NCI-H82 treated with DMSO at 0.1 percent for 48 hours (cell line): ENCODE data around the gene MYO1H.

Source experiments
- DNase-seq: peaks from one replicate; lab custom pipeline; 2025; ENCODE audit not compliant: unreplicated experiment; lab: John Stamatoyannopoulos, UW

The MYO1H gene

DNA sequence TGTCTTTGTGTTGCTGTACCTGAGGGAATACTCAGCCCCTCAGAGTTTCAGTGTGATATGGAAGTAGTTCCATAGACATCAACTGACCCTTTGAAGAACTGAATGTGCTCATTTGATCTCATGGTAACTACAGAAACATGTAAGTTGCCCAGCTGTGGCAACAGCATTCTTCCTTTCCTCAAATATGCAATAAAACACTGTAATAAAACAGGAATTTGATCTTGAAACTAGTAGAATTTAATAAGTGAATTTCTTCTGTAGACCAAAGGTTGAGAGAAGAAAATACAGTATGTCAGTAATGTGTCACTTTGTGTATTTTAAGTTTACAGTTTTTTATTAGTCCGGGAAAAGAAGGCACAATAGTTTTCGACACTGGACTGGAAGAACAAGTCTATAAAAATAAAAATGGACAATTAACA is 97.5 kb downstream of the MYO1H start:
- DNase-seq, result no peak

DNA sequence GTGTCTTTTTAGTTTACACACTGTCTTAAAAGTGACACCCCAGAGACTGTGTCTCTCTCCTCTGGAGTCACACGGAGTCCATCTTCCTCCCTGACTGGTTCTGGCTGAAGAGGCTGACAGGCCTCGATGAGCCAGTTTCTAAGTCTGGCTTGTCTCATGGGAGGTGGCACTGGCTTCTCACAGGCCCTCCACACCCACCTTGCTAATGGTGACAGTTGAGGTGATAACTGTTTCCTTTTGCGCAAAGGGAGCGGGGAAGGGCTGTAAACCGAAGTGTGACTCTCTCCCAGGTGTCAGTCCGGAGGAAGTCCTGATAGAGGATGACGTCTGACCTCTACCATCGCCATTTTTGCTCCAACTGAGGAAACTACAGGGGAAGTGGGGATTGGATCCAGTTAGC is 99.2 kb downstream of the MYO1H start:
- DNase-seq, result no peak

DNA sequence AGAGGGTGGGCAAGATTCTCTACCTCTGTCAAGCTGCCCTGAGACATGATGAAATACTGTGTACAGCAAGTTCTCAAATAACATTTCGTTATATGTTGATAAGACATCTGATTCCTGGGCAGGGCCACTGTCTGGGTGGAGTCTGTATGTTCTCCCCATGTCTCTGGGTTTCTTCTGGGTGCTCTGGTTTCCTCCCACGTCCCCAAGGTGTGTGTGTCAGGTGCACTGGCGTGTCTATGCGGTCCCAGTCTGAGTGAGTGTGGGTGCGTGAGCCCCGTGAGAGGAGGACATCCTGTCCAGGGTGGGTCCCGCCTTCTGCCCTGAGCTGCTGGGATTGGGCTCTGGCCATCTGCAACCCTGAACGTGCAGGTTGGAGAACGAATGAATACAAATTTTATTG is 99.8 kb downstream of the MYO1H start:
- no peak for DNase-seq

DNA sequence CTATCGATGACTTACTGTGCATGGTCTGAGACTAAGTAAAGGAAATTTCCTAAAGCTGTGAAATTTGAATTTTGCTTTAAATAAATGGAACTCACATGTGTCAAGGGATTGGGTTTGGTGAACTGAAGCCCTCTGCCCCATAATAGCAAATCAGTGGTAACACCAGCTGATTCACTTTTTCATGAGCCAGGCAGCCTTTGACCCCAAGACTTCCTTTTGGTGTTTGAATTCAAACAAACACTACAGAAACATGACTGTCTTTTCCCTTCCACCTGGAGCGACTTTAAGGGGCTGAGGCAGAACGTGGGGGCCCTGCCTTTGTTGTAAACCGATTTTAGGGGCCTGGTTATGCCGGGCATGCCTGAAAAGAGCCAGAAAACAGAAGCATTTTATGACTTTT is 100.6 kb downstream of the MYO1H start:
- no peak for DNase-seq

DNA sequence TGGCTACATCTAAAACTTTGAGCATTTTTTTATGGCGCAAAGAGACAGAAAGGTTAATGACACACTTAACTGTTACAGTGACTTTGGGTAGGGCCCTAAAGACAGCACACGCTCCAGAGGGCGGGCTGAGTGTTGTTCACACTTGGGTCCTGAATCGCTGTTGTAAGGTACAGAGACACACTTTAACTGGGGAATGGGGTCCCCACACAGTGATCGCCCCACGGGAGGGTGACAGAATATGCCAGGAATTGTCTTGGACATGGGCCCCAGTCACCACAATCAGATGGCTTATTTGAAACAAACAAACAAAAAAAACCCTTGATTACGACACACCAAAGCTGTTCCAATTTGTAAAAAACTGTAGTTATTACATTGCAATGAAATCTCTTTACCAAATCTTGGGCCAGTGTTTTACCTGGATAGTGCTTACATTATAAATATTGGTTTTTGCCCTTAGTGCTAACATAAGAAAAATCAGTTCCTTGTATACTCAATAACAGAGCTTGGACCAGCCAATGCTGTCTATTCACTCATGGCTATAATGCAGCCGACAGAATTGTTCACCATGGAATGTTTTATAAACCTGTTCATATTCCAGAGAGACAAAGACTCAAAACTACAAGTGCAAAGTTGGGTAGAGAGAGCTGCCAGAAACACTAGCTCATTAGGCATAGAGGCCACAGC is 101.1 kb downstream of the MYO1H start:
- no peak for DNase-seq

DNA sequence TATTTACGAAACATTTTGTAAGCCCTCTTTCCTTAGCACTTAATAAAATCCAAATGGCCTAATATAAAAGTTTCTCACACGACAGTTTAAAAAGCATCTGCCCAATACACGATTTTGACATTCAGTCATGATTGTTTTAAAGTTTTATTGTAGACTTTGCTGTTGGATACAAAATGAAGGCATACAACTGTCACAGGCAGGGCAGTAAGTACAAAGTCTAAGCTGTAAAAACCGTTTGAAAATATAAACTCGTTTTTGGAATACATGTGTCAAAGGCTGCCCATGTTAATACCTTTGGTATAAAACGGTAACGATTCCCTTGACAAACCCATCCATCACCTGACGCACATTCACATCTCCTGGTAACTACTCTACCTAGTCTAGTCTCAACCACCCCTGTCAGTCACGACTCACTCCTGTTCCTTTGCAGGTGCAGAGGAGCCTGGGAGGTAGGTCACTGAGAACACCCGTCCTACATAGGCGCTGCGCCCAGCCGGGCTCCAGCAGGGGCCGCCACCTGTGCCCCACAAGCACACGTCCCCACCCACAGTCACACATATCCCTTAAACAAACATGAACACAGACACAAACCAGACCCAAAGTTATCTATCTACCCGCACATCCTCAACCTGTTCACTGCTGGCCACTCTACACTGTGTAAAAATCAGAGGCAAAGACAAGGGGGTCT is 102.3 kb downstream of the MYO1H start:
- no peak for DNase-seq

DNA sequence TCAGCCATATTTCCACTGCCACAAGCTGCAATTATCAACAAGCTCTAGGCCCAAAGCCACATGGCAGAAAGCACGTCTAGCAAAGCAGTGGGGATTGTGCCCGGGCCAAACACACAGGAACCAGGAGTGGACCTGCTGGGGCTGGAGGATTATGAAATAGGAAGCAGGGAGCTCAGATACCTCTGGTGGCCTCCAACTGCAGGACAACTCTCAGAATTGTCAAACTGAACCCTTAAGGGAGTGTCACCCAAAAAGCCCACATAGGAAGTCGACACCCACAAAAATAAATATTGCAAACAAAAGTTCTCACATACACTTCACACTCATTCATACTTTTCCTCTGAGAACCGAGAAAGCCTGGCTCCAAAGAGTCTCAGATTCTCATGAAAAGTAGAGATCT is 103.3 kb downstream of the MYO1H start:
- DNase-seq, result no peak

DNA sequence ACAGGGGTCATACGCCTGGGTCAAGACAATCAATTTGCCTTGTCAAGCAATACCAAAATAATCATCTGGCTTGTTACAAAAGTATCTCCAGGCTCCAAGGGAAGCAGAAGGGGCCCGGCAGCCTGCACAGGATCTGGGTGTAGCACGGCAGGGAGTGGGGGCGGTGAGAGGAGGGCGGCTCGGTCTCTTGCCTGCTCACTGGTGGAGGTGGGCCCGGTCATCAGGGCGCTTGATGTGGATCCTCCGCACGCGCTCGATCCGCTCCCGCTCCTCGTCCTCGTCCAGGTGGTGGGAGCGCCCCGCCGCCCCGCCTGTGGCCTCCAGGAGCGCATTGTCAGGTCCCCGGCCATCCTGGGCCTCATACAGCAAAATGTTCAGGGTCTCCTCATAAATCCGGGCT is 103.7 kb downstream of the MYO1H start:
- DNase-seq, result no peak

DNA sequence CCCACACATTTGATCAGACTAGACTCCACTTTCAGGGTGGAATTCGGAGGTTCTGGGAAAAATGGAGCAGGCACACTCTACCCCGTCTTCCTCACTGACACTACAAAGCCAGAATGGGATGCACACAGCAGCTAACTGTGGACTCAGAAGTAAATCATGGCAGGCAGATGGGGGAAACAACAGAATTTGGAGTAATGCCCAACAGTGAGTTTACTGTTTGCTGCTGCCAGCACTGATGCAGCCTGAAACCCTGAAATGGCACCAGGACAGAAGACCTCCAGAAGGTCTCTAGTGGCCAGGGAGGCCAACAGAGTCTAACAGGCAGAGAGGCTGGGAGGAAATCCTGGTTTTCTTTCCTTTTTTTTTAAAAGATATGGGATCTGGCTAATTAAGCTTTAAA is 104.8 kb downstream of the MYO1H start:
- DNase-seq, result no peak

DNA sequence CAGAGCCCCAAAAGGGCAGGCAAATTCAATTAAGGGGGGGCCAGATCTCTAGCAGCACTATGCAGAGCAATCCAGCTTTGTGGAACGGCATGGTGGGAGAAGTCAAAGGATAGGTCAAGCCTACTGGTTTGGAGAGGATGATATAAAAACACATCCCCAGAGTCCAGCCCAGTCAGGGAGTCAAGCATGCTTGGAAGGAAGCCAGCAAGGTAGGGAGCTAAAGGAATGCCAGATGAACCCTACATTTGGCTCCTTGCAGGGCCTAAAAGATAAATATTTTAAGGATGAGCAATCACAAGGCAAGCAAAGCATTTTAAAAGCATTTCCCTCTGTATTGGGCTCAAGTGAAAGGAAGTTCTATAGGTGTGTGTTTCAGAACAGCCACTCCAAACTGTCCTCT is 108.0 kb downstream of the MYO1H start:
- DNase-seq, result no peak

DNA sequence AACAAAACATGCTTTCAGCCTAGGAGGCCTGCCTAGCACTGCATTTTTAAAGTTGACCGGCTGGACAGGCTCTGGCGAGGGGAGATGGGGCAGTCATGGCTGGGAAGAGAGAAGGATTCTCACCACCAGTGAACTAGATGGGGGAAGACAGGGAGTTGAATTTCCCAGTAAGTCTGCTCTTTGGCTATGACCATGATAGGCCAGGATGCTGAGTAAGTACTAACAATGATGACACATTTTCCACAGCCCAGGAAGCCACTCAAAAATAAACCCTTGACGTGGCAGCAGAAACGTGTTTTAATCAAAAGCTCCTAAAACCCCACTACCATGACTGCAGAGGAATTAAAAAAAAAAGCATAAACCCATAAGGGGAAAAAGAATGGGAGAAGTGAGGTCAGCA is 110.4 kb downstream of the MYO1H start:
- no peak for DNase-seq

DNA sequence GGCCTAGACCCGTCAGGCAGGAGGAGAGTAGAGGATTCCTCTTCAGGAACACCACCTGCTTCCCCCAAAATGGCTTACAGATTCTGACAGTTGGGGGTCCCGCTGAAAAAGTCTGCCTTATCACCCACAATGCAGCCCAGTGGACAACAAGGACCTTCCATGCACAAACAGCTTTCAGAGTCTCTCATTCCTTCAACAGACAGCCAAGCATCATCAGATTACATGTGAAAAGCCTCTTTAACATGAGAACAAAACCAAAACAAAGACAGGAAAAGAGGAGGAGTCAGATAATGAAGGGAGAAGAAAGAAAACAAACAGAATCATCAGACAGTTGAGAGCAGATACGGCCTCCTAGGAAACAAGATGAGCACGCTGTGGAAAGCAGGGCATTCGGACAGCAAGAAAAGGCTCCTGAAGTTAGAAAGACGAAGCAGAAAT is 111.1 kb downstream of the MYO1H start:
- DNase-seq, result no peak

DNA sequence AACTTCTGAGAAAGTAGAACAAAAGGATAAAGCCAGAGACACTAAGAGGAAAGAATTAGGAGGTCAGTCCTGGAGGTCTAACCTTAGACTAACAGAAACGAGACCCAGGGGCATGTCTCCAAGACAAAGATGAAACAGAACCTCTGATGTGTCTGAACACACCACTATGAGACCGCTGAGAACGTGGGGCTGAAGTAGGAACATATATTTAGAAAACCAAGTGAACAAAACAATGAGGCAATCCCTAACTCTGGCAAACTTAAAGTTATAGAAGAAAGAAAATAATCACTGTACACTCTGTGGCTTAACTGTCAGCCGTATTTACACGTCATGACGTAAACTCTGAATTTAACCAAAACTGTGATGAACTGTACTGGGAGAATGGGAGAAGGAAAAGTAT is 111.5 kb downstream of the MYO1H start:
- DNase-seq, result no peak

DNA sequence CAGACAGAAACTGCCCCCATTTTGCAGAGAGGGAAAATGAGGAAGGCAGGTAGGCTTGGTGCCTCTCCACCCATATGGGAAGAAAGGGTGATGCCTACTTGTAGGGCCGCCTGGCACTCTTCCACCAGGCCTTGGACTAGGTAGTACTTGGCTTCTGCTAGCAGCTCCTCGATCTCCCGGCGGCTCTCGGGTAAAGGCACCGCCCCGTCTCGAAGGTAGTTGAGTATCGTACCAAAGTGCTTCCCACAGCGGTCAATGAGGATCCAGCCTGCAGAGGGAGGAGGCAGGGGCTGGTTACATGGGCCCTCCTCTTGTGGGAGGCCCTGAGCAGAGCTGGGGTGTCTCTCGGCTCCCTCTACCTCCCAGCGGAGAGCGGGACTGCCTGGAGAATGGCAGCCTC is 112.8 kb downstream of the MYO1H start:
- DNase-seq, result no peak

DNA sequence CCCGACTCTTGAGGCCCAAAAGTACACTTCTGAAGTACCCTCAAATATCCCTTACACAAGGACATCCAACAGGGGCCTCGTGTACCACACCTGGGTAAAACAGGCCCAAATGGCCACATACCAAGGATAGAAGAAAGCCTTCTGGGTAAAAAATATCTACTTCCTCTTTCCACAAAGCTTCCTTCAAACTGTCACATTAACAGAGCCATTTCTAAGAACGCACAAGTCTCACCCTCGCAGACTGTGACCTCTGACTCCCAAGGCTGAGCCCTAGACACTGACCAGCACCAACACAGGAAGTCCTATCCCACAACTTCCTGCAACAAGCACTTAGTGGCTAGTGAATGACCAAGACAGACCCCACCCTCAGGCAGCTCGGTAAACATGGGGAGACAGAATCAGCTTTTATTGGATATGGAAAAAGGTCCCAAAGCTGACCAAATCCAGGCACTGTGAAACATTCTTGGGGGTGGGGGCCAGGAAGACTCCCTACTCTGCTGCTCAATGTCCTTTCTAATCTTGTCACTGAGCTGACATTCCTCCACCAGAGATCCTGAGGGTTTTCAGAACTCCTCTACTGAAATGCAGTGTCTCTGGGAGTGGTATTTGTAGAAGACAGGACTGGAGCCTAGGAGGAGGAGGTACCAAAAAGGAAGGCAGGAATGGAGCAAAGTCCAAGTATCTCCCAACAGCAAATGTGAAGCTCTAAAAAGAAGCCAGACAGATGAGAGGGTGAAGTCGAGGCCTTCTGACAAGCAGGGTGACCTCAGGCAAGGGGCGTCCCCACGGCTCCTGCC is 113.5 kb downstream of the MYO1H start:
- DNase-seq, result no peak

DNA sequence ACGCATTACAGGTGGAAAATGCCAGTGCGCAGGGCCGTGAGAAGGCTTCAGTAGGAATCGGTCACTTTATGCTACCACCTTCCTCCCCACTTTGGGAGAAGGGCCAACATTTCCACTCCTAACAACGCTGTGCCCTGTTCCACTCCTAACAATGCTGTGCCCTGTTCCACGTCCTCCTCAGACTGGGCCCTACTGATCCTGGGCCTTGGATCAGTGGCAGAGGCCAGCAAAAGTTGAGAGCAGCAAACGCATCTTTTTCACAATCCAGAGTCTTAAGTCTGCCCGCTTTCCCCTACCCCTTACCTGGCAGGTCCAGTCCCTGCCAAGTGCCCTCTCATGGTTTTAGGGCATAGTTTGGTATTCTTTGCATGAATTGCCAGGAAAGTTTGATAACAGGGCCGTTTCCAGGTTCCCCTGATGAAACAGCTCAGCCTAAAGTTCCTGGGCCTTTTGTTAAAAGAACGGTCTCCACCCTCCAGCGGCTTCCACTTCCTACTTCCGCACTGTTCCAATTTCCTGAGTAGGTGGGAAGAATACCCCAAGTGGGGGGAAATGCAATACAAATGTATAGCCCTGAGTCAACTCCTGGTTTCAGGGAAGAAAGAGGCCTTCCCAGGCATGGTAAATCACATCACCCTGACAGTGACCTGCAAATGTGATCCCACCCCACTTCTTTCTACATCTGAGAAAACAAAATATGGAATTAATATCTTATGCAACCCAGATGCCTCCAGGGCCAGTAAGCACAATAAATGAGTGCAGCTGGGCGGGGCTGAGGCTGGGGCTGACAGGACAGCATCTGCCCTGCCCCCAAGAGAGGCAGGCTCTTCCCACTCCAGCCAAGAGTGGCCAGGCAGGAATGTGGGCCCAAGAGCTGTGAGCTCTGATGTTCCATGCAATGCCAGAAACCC is 114.4 kb downstream of the MYO1H start:
- DNase-seq, result no peak

DNA sequence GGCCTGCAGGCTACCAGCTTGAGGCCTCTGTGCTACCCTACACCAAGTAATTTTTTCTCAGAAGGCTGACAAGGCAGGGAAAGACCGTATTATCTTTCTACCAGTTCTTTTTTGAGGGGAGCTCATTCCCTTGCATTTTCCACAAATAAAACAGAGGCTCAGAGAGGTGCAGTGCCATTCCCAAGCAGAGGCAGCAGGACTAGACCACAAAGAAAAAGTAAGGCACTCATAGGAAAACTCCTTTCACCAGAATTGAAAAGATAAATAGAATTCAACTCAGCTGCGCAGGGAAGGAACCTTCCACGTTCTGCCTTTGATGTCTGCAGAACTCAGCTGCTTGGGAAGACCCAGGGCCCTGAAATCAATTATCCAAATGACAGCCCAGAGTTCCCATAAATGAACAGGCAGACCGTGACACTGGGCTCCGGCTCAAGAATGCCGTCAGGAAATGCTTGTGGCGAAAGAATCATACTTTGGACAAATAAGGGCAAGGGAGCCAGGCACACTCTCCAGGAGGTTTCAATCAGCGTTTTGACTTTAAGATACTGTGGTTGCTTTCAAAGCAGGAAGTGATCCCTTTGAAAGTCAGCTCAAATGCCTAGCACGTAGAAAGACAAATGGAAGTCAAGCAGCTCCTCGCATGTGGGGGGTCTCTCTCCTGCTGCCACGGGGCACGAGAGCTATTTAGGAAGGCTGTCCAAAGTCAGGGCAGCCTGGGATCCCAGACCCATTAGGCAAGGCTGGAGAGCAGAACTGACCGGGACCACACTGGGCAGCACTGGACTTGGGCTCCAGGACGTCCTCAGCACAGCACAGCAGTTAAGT is 115.4 kb downstream of the MYO1H start:
- no peak for DNase-seq

DNA sequence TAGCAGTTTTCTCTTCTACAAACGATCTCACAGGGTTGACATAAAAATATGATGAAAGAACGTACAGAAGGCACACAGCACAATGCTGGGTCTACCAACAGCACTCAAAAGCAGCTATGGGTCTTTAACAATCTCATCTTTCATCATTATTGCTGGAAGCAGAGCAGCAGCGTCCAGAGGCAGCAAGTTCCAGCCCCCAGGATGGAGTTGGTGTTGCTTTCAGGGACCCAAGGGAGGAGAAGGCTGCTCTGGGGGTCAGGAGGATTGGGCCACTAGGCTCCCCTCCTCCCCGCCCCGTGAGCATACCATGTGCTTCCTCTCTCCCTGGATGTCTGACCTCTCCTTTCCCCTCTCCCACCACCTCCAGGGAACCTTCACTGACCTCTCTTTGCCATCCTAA is 116.1 kb downstream of the MYO1H start:
- DNase-seq, result no peak

DNA sequence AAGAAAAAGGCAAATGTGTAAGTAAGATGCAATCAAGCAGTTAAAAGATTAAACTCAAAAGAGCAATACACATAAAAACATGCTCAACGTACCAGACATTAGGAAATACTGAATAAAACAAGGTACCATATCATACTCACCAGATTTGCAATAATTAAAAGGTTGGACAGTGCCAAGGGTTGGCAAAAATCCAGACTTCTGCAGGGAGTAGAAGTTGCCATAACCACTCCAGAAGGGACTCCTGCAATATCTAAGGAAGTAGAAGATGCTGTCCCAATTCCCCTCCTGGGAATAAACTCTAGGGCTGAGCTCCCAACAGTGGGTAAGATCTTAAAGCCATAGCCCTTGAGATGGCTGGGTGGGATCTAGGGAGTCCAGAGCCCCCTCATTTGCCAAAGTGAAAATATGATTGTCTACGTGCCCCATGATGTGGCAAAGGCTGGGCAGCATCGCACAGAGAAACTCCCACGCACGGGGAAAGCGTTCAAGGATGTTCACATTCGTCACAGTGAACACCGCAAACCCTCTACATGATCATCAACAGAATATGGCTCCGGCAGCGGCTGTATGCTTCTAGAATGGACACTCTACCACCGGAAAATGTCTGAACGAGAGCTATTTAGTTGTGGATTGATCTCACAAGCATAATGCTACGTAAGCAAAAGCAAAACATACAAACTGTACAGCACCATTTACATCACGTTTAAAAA is 117.1 kb downstream of the MYO1H start:
- DNase-seq, result no peak

DNA sequence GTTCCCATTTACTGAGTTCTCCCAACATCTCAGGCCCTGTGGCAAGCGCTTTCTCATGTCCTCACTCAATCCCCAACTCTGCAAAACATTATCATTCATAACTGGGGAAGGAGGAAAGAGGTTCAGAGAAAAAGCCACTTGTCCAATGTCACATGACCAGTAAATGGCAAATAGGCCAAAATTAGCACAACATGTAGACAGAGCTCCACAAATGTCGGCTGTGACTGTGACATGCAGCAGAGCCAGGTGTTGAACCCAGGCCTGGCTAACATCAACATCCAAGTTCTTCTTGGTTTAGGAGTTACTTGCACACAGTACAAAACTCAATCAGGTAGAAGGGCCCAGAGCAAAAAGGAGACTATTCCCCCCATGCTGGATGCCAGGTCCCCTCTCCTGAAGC is 118.6 kb downstream of the MYO1H start:
- no peak for DNase-seq
